Coronary artery (tissue), 2 donors: ENCODE data around the gene PLA2G5.

Experiments
- DNase-seq: peaks from one replicate; pipeline ENCODE4 v3.0.0-alpha.2; 2017; ENCODE audit warnings: low spot score
- H3K27ac ChIP-seq, 2 donors: fragments of 200-600 bp; sonication (generic); one replicate each; pipeline ENCODE4 v1.5.1; 2016 to 2019
- H3K4me3 ChIP-seq: fragments of 200-600 bp; sonication (generic); 2 replicates; pipeline ENCODE4 v1.5.1; 2016; ENCODE audit warnings: mild to moderate bottlenecking, moderate library complexity
- CTCF ChIP-seq: fragments of 200-600 bp; sonication (generic); IDR thresholded peaks from one replicate; pipeline ENCODE4 v1.5.1; 2019; ENCODE audit warnings: antibody characterized with exemption

Gene PLA2G5

GRCh38 chr1:20074725-20075171, 4.8 kb downstream of the PLA2G5 start:
- H3K27ac ChIP-seq: peak overlapping the region; percentile 14 to 78
- DNase-seq: peak; percentile 73
- H3K4me3 ChIP-seq: peak overlapping the region; percentile 49
- no peak for TF ChIP-seq CTCF

GRCh38 chr1:20075345-20075744, 5.4 kb downstream of the PLA2G5 start:
- peak overlapping the region in 1 of 2 donors; percentile 78 for H3K27ac ChIP-seq
- TF ChIP-seq CTCF: no peak

GRCh38 chr1:20076223-20076622, 6.2 kb downstream of the PLA2G5 start:
- Histone ChIP-seq H3K27ac (no peak overlapping the region), H3K4me3 (no peak overlapping the region)
- no peak for DNase-seq
- no peak for TF ChIP-seq CTCF

More at GRCh38 chr1:20075345-20075744, 5.4 kb downstream of the PLA2G5 start:
- DNase-seq: no peak
- H3K4me3 ChIP-seq: no peak overlapping the region

GRCh38 chr1:20076710-20077461, 6.9 kb downstream of the PLA2G5 start:
- TF ChIP-seq CTCF: no peak
- DNase-seq: peak; percentile 11
- Histone ChIP-seq H3K4me3 (no peak overlapping the region), H3K27ac (no peak overlapping the region)

GRCh38 chr1:20078171-20078651, 8.2 kb downstream of the PLA2G5 start:
- no peak overlapping the region for H3K4me3 ChIP-seq
- no peak for DNase-seq
- H3K27ac ChIP-seq: no peak overlapping the region
- no peak for TF ChIP-seq CTCF

GRCh38 chr1:20078711-20079110, 8.7 kb downstream of the PLA2G5 start:
- Histone ChIP-seq H3K4me3 (no peak overlapping the region), H3K27ac (no peak overlapping the region)
- no peak for TF ChIP-seq CTCF
- no peak for DNase-seq

GRCh38 chr1:20079661-20080305, 9.8 kb downstream of the PLA2G5 start:
- H3K27ac ChIP-seq: peak overlapping the region in 1 of 2 donors; percentile 1
- no peak for DNase-seq
- no peak overlapping the region for H3K4me3 ChIP-seq
- TF ChIP-seq CTCF: no peak
